Endothelial cell (in vitro differentiated cells): ENCODE data around the gene REEP6. TPM values are rescaled to one million over a fixed set of nuclear protein-coding genes. Genes with fewer than 3 reads are reported as not detected.

ENCODE experiments used
- DNase-seq: peaks from one replicate; pipeline ENCODE4 v3.0.0; 2021; ENCODE audit warnings: low spot score
- H3K27ac Mint-ChIP-seq: one replicate; pipeline ENCODE4 v1.8.0; 2021; ENCODE audit warnings: mixed read lengths, inconsistent platforms; ENCODE audit not compliant: unreplicated experiment
- H3K27me3 Mint-ChIP-seq: one replicate; pipeline ENCODE4 v1.8.0; 2021; ENCODE audit warnings: mild to moderate bottlenecking, moderate library complexity, mixed read lengths, inconsistent platforms; ENCODE audit not compliant: unreplicated experiment
- H3K36me3 Mint-ChIP-seq: one replicate; pipeline ENCODE4 v1.8.0; 2021; ENCODE audit warnings: mild to moderate bottlenecking, low read depth, mixed read lengths, inconsistent platforms; ENCODE audit not compliant: unreplicated experiment
- H3K4me1 Mint-ChIP-seq: one replicate; pipeline ENCODE4 v1.8.0; 2021; ENCODE audit warnings: mild to moderate bottlenecking, mixed read lengths, inconsistent platforms; ENCODE audit not compliant: unreplicated experiment
- H3K4me3 Mint-ChIP-seq: one replicate; pipeline ENCODE4 v1.8.0; 2021; ENCODE audit warnings: mild to moderate bottlenecking, mixed read lengths, inconsistent platforms; ENCODE audit not compliant: unreplicated experiment
- H3K9me3 Mint-ChIP-seq: one replicate; pipeline ENCODE4 v1.8.0; 2021; ENCODE audit warnings: mixed read lengths, inconsistent platforms; ENCODE audit not compliant: unreplicated experiment
- CTCF ChIP-seq: fragments of 200-600 bp; sonication (generic); IDR thresholded peaks from one replicate; pipeline ENCODE4 v1.5.0; 2021; ENCODE audit warnings: antibody characterized with exemption; ENCODE audit not compliant: unreplicated experiment
- total RNA-seq: library from RNA; stranded (reverse); fragmentation: NEBNext Ultra II Directional; extraction: Animal tissue kit (Norgen Biotek cat#: 25700); gene quantifications from one replicate; pipeline ENCODE4 v1.2.1, GENCODE V29; 2021; ENCODE audit not compliant: unreplicated experiment

The REEP6 gene
- total RNA-seq, 1 donor from 2014 or later: 2.3 TPM

- TF ChIP-seq CTCF: peak; percentile 89
- peaks cover 3% of the 10 kb centered on the region for H3K36me3 Mint-ChIP-seq
- no peak overlapping the region for H3K4me3 Mint-ChIP-seq
- H3K4me1 Mint-ChIP-seq: no peaks in the 10 kb centered on the region
- H3K27me3 Mint-ChIP-seq: peaks cover 4% of the 10 kb centered on the region
- peak; percentile 66 for DNase-seq
- H3K27ac Mint-ChIP-seq: no peak overlapping the region
- no peaks in the 10 kb centered on the region for H3K9me3 Mint-ChIP-seq
Observed at GRCh38 chr19:1503089-1503924, 12.3 kb downstream of the REEP6 start.

GRCh38 chr19:1503925-1504773 lies 13.2 kb downstream of the REEP6 start:
- H3K9me3 Mint-ChIP-seq: no peaks in the 10 kb centered on the region
- DNase-seq: no peak
- H3K27ac Mint-ChIP-seq: no peak overlapping the region
- no peak overlapping the region for H3K4me3 Mint-ChIP-seq
- H3K27me3 Mint-ChIP-seq: peaks cover 4% of the 10 kb centered on the region
- H3K36me3 Mint-ChIP-seq: peaks cover 3% of the 10 kb centered on the region
- no peaks in the 10 kb centered on the region for H3K4me1 Mint-ChIP-seq
- TF ChIP-seq CTCF: no peak

- peaks cover 4% of the 10 kb centered on the region for H3K4me1 Mint-ChIP-seq
- H3K4me3 Mint-ChIP-seq: no peak overlapping the region
- no peak for DNase-seq
- no peaks in the 10 kb centered on the region for H3K9me3 Mint-ChIP-seq
- no peak for TF ChIP-seq CTCF
- H3K36me3 Mint-ChIP-seq: peaks cover 3% of the 10 kb centered on the region
- H3K27ac Mint-ChIP-seq: no peak overlapping the region
- H3K27me3 Mint-ChIP-seq: peaks cover 4% of the 10 kb centered on the region
Observed at GRCh38 chr19:1505012-1505411, 14.0 kb downstream of the REEP6 start.

GRCh38 chr19:1505991-1506881 lies 15.3 kb downstream of the REEP6 start:
- peaks cover 6% of the 10 kb centered on the region for H3K27me3 Mint-ChIP-seq
- DNase-seq: no peak

More at GRCh38 chr19:1505991-1506881, 15.3 kb downstream of the REEP6 start:
- H3K4me3 Mint-ChIP-seq: peak overlapping the region; percentile 27
- H3K27ac Mint-ChIP-seq: peak overlapping the region; percentile 31
- H3K4me1 Mint-ChIP-seq: peaks cover 5% of the 10 kb centered on the region
- H3K36me3 Mint-ChIP-seq: peaks cover 3% of the 10 kb centered on the region
- TF ChIP-seq CTCF: no peak
- H3K9me3 Mint-ChIP-seq: no peaks in the 10 kb centered on the region
